ENCODE measurements around the gene TMEM205. TPM values are rescaled to one million over a fixed set of nuclear protein-coding genes. Genes with fewer than 3 reads are reported as not detected.

Gene TMEM205
- total RNA-seq, 4 donors from 2014 or later = 159 to 284 (median 164) TPM

DNA sequence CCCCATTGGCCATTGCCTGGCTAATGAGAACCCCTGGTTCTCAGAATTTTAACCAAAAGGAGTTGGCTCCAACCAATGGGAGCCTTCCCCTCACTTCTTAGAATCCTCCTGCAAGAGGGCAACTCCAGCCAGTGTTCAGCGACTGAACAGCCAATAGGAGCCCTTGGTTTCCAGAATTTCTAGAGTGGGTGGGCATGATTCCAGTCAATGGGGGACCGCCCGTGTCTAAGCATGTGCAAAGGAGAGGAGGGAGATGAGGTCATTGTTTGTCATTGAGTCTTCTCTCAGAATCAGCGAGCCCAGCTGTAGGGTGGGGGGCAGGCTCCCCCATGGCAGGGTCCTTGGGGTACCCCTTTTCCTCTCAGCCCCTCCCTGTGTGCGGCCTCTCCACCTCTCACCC lies 18.9 kb upstream of the TMEM205 start:
- Histone ChIP-seq H3K36me3 (peaks cover 0 to 30% of the 10 kb centered on the region in 2 donors), H3K9me3 (no peaks in the 10 kb centered on the region), H3K4me1 (no peaks in the 10 kb centered on the region), H3K27me3 (no peaks in the 10 kb centered on the region), H3K4me3 (no peak overlapping the region), H3K27ac (no peak overlapping the region)
- intact Hi-C loops (cut with DNase I; ENCODE audit: low total_unique reads) (no loop called here), in situ Hi-C loops (cut with MboI; ENCODE audit: low sequenced_read_pairs in 4 of 4) (no loop called here)
- no peak for DNase-seq
- TF ChIP-seq POLR2A (IDR thresholded peaks at IDR 0.05) = no peak
- ATAC-seq = no peak

DNA sequence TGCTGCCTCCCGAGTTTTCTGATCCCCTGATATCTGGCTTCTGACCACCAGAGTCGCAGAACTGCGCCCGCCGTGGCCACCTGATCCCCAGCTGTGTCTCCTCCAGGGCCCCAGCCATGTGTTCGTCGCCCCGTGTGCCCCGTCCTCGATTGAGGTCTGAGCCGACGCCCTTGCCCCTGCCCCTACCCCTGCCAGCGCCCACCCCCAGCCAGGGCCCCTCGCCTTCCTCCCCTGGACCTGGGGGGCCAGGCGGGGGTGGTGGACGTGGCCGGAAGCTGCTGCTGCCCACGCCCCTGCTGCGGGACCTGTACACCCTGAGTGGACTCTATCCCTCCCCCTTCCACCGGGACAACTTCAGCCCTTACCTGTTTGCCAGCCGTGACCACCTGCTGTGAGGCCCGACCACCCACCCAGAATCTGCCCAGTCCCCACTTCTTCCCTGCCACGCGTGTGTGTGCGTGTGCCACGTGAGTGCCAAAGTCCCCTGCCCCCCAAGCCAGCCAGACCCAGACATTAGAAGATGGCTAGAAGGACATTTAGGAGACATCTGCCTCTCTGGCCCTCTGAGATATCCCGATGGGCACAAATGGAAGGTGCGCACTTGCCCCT lies 18.3 kb upstream of the TMEM205 start:
- DNase-seq (no peak), ATAC-seq (no peak)
- Histone ChIP-seq H3K4me1 (no peaks in the 10 kb centered on the region), H3K36me3 (peaks cover 0 to 34% of the 10 kb centered on the region in 2 donors), H3K27me3 (no peaks in the 10 kb centered on the region), H3K27ac (no peak overlapping the region), H3K4me3 (no peak overlapping the region), H3K9me3 (no peaks in the 10 kb centered on the region)
- intact Hi-C loops (cut with DNase I; ENCODE audit: low total_unique reads) (no loop called here), in situ Hi-C loops (cut with MboI; ENCODE audit: low sequenced_read_pairs in 4 of 4) (no loop called here)
- no peak for TF ChIP-seq POLR2A (IDR thresholded peaks at IDR 0.05)
- TF ChIP-seq, protein P1, sequence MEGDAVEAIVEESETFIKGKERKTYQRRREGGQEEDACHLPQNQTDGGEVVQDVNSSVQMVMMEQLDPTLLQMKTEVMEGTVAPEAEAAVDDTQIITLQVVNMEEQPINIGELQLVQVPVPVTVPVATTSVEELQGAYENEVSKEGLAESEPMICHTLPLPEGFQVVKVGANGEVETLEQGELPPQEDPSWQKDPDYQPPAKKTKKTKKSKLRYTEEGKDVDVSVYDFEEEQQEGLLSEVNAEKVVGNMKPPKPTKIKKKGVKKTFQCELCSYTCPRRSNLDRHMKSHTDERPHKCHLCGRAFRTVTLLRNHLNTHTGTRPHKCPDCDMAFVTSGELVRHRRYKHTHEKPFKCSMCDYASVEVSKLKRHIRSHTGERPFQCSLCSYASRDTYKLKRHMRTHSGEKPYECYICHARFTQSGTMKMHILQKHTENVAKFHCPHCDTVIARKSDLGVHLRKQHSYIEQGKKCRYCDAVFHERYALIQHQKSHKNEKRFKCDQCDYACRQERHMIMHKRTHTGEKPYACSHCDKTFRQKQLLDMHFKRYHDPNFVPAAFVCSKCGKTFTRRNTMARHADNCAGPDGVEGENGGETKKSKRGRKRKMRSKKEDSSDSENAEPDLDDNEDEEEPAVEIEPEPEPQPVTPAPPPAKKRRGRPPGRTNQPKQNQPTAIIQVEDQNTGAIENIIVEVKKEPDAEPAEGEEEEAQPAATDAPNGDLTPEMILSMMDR (IDR thresholded peaks at IDR 0.05 in 4 of 5, conservative IDR thresholded peaks at IDR 0.05 in 1 of 5) = no peak

DNA sequence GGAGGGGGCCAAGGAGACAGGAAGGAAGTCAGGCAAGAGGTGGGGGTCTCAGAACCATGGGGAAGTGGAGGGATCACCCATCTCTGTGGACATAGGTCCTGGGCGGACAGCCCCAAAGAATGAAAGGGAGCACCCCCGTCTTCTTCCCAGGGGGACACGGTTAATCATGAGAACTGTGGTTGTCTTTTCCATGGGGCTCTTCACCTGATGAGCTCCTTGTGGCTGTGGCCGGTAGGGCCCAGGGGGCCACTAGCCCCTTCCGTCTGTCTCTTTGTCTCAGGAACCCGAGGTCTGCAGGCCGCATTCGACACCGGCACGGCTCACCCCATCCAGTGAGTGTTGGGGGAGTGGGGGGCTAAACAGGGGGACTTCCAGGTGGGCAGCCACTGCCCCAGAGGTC lies 17.8 kb upstream of the TMEM205 start:
- Histone ChIP-seq H3K9me3 (no peaks in the 10 kb centered on the region), H3K27me3 (no peaks in the 10 kb centered on the region), H3K4me1 (no peaks in the 10 kb centered on the region), H3K36me3 (peaks cover 0 to 36% of the 10 kb centered on the region in 2 donors), H3K4me3 (no peak overlapping the region), H3K27ac (no peak overlapping the region)
- TF ChIP-seq, protein P1 (IDR thresholded peaks at IDR 0.05 in 4 of 5, conservative IDR thresholded peaks at IDR 0.05 in 1 of 5) = no peak
- no peak for TF ChIP-seq POLR2A (IDR thresholded peaks at IDR 0.05)
- DNase-seq (no peak), ATAC-seq (no peak)
- intact Hi-C loops (cut with DNase I; ENCODE audit: low total_unique reads) = no loop called here
- in situ Hi-C loops (cut with MboI; ENCODE audit: low sequenced_read_pairs in 4 of 4) = no loop called here

DNA sequence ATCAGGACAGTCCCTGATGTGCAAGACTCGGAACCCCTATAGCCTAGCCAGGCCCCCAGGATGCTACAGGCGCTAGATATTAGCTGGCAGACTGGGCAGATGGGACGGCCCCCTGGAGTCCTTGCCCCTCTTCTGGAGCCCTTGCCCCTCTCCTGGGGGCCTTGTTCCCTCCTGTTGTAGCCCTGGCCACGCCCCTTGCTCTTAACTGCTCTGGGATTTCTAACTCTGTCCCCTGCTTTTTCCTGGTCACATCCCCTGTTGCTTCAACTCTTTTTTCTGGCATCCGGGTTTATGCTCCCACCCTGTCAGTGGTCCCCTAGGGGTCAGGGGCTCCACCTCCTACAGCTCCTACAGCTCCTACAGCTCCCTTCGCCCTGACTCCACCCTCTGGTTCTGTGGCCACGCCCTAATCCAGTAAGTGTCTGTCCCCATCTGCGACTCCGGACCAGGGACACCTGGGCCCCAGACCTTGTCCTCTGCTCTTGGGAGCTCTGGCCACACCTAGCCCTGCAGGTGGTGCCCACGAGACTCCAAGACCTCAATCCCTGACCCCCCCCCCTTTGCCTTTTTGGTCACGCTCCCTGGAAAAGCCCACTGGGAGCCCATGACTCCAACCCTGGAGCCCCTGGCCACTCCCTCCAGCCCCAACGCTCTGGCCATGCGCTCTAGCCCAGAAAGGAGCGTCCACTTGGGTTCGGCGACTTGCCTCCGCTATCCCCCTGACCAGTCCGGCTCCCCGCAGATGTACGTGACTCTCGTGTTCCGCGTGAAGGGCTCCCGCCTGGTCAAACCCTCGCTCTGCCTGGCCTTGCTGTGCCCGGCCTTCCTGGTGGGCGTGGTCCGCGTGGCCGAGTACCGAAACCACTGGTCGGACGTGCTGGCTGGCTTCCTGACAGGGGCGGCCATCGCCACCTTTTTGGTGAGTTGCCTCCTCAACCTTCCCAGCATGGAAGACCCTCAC lies 16.0 kb upstream of the TMEM205 start:
- Histone ChIP-seq H3K4me1 (no peaks in the 10 kb centered on the region), H3K4me3 (no peak overlapping the region), H3K36me3 (peaks cover 0 to 36% of the 10 kb centered on the region in 2 donors), H3K9me3 (no peaks in the 10 kb centered on the region), H3K27ac (no peak overlapping the region), H3K27me3 (no peaks in the 10 kb centered on the region)
- TF ChIP-seq POLR2A (IDR thresholded peaks at IDR 0.05) = no peak
- TF ChIP-seq, protein P1 (IDR thresholded peaks at IDR 0.05 in 4 of 5, conservative IDR thresholded peaks at IDR 0.05 in 1 of 5) = no peak
- intact Hi-C loops (cut with DNase I; ENCODE audit: low total_unique reads) = no loop called here
- DNase-seq (no peak), ATAC-seq (no peak)
- in situ Hi-C loops (cut with MboI; ENCODE audit: low sequenced_read_pairs in 4 of 4) = no loop called here

DNA sequence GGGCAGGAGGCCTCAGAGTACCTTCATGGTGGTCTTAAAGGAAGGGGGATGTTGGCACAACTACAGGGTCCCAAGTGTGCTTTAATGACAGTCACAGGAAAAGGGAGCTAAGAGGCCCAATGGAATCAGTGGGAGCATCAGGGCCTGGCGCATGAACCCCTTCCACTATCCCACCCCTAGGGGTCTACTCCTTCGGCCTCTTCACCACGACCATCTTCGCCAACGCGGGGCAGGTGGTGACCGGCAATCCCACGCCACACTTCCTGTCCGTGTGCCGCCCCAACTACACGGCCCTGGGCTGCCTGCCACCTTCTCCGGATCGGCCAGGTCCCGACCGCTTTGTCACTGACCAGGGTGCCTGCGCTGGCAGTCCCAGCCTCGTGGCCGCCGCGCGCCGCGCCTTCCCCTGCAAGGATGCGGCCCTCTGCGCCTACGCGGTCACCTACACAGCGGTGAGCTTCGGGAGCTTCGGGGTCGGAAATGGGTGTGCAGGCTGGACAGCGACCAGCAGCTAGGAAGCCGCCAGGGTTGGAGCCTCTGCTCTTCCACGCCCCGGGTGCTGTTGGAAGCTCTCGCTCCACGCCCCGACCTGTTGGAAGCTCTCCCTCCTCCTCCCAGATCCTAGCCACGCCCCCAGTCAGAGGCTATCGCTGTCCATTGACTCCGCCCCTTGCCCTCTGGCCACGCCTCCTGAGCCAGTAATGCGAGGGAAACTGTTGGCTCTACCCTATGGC lies 15.1 kb upstream of the TMEM205 start:
- Histone ChIP-seq H3K9me3 (no peaks in the 10 kb centered on the region), H3K4me1 (no peaks in the 10 kb centered on the region), H3K27ac (no peak overlapping the region), H3K27me3 (no peaks in the 10 kb centered on the region), H3K36me3 (peaks cover 0 to 36% of the 10 kb centered on the region in 2 donors), H3K4me3 (no peak overlapping the region)
- DNase-seq (no peak), ATAC-seq (peak in 1 of 2 donors; percentile 26)
- TF ChIP-seq, protein P1 (IDR thresholded peaks at IDR 0.05 in 4 of 5, conservative IDR thresholded peaks at IDR 0.05 in 1 of 5) = no peak
- TF ChIP-seq POLR2A (IDR thresholded peaks at IDR 0.05) = no peak
- intact Hi-C loops (cut with DNase I; ENCODE audit: low total_unique reads) = no loop called here
- in situ Hi-C loops (cut with MboI; ENCODE audit: low sequenced_read_pairs in 4 of 4) = no loop called here

All from gastrocnemius medialis (tissue), 4 donors.